Activated CD4-positive, CD25-positive, alpha-beta regulatory T cell (primary cell): ENCODE results near the gene FYTTD1.

Experiments used
- DNase-seq, 4 experiments: peaks; one replicate each; lab custom pipeline; 2025; lab: John Stamatoyannopoulos, UW

FYTTD1 gene

DNA sequence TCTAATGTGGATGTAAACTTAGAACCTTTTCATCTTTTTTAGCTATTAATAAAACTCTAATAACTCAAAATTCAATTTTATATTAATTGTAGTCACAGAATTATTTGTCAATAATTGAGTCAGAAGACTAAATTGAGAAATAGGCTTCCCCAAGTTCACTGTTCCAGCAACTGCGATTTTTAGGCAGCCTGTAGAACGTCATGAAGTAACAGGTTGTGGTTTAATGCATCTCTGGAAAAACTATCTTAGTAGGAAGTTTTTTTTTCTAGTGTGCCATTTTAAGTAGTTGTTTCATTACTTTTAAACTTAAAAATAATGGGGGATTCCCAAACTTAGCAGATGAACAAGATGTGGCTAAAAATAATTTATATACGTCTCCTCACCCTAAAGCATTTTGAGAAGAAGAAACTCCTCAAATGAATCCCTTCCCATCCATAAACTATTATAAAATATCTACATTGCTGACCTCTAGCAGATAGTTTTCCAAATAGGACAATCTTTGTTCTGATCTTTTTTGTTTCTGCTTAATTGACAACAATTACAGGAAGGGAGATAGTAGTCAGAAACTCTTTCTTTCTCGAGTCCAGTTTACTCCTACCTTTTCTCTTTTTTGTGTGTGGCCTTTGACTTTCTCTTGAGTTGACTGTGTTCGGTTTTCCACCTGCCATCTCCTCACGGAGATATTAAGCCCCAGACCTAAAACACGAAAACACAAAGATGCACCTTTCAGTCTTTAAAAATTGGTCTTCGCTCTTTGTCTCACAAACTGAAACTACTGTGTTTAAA lies 84.4 kb downstream of the FYTTD1 start:
- DNase-seq, result no peak

DNA sequence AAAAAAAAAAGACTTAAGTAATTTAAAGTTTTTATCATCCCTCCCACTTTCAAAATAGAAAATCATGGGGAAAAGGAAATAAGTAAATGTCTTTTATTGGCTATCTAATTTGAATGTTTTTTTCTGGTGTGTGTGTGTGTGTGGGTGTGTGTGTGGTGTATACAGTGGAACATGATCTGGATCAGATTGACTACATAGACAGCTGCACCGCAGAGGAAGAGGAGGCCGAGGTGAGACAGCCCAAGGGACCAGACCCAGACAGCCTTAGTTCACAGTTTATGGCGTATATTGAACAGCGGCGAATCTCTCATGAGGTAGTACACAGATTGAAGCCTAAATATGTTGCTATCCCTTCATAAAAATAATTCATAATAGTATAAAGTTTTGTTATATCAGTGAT lies 85.8 kb downstream of the FYTTD1 start:
- no peak for DNase-seq

DNA sequence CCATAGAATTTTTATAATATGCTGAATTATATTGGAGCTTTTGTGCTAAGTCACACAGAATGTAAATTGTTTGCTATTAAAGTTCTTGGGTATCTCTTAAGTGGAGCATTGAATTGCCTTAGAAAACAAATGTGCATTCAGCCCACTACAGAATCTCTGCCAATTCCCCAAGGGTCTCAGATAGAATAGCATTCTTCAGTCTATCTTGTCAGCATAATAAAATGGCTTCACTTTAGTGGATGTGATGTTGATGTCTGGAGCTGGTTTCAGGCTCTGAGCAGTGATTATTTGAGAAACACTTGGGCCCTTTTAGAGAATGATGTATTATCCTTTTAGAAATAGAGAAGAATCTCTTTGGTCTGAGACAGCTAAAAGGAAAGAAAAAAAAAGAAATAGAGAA lies 86.6 kb downstream of the FYTTD1 start:
- no peak for DNase-seq
